H9 (cell line): ENCODE measurements around the gene ZCCHC13. TPM values are rescaled to one million over a fixed set of nuclear protein-coding genes. Genes with fewer than 3 reads are reported as not detected.
A peak's percentile ranks its signal among the peaks of the same experiment; 100 is the strongest.
"Not testable (repeated sequence)": the region's sequence is repeated elsewhere in the genome, so short reads cannot be mapped to it uniquely, and the experiment has no call there.

Source experiments
- DNase-seq: peaks from one replicate; pipeline ENCODE4 v3.0.0-alpha.2; 2017
- H2AFZ ChIP-seq: one replicate; pipeline ENCODE4 v1.6.1; 2013; ENCODE audit warnings: mild to moderate bottlenecking, low read length, control low read depth, moderate library complexity
- H2AK5ac ChIP-seq: 2 replicates; pipeline ENCODE4 v1.6.1; 2013; ENCODE audit warnings: low read length, control low read depth, mixed read lengths; ENCODE audit not compliant: insufficient read length
- H2BK120ac ChIP-seq: one replicate; pipeline ENCODE4 v1.6.1; 2013; ENCODE audit warnings: low read depth, mild to moderate bottlenecking, low read length, control low read depth, inconsistent platforms; ENCODE audit not compliant: poor library complexity, severe bottlenecking
- H2BK12ac ChIP-seq: 2 replicates; pipeline ENCODE4 v1.6.1; 2013; ENCODE audit warnings: low read length, control low read depth, mixed read lengths, low read depth; ENCODE audit not compliant: insufficient read length
- H2BK15ac ChIP-seq: 2 replicates; pipeline ENCODE4 v1.6.1; 2013; ENCODE audit warnings: low read depth, low read length, control low read depth
- H2BK20ac ChIP-seq: one replicate; pipeline ENCODE4 v1.6.1; 2013; ENCODE audit warnings: low read depth, mild to moderate bottlenecking, low read length, control low read depth, inconsistent platforms; ENCODE audit not compliant: poor library complexity, severe bottlenecking
- H2BK5ac ChIP-seq: 2 replicates; pipeline ENCODE4 v1.6.1; 2013; ENCODE audit warnings: low read length, control low read depth, mixed read lengths; ENCODE audit not compliant: insufficient read length
- H3K14ac ChIP-seq: 2 replicates; pipeline ENCODE4 v1.6.1; 2013; ENCODE audit warnings: low read length, control low read depth; ENCODE audit not compliant: insufficient read depth
- H3K18ac ChIP-seq: 2 replicates; pipeline ENCODE4 v1.6.1; 2013; ENCODE audit warnings: low read depth, mild to moderate bottlenecking, mixed read lengths, low read length, control low read depth; ENCODE audit not compliant: insufficient read length
- H3K23ac ChIP-seq: 2 replicates; pipeline ENCODE4 v1.6.1; 2013; ENCODE audit warnings: low read length, control low read depth, mixed read lengths, low read depth; ENCODE audit not compliant: insufficient read length
- H3K23me2 ChIP-seq: 2 replicates; pipeline ENCODE4 v1.6.1; 2013; ENCODE audit warnings: low read depth, mild to moderate bottlenecking, mixed read lengths, low read length, control low read depth; ENCODE audit not compliant: insufficient read length, poor library complexity, severe bottlenecking
- H3K27ac ChIP-seq: 2 replicates; pipeline ENCODE4 v1.5.1; 2013; ENCODE audit warnings: low read length, control low read depth, mixed read lengths, low read depth; ENCODE audit not compliant: insufficient read length
- H3K27me3 ChIP-seq: 2 replicates; pipeline ENCODE4 v1.6.1; 2013; ENCODE audit warnings: low read length, control low read depth, inconsistent platforms; ENCODE audit not compliant: insufficient read depth
- H3K4ac ChIP-seq: 2 replicates; pipeline ENCODE4 v1.6.1; 2013; ENCODE audit warnings: low read depth, mild to moderate bottlenecking, control low read depth, inconsistent platforms, low read length, moderate library complexity
- H3K4me1 ChIP-seq: 2 replicates; pipeline ENCODE4 v1.6.1; 2013; ENCODE audit warnings: low read length, control low read depth, inconsistent platforms; ENCODE audit not compliant: insufficient read depth
- H3K4me2 ChIP-seq: 2 replicates; pipeline ENCODE4 v1.6.1; 2013; ENCODE audit warnings: low read length, control low read depth, mixed read lengths; ENCODE audit not compliant: insufficient read length, insufficient read depth
- H3K56ac ChIP-seq: 2 replicates; pipeline ENCODE4 v1.6.1; 2013; ENCODE audit warnings: low read depth, mild to moderate bottlenecking, mixed read lengths, low read length, control low read depth; ENCODE audit not compliant: insufficient read length
- H3K79me1 ChIP-seq: 2 replicates; pipeline ENCODE4 v1.6.1; 2013; ENCODE audit warnings: low read depth, mild to moderate bottlenecking, moderate library complexity, low read length, control low read depth, inconsistent platforms; ENCODE audit not compliant: insufficient read depth, poor library complexity, severe bottlenecking
- H3K79me2 ChIP-seq: 2 replicates; pipeline ENCODE4 v1.6.1; 2013; ENCODE audit warnings: low read length, control low read depth, inconsistent platforms; ENCODE audit not compliant: insufficient read depth
- H3K9ac ChIP-seq: 2 replicates; pipeline ENCODE4 v1.6.1; 2013; ENCODE audit warnings: low read length, control low read depth, mixed read lengths; ENCODE audit not compliant: insufficient read length; ENCODE audit errors: extremely low read depth
- H3K9me3 ChIP-seq: one replicate; pipeline ENCODE4 v1.6.1; 2013; ENCODE audit warnings: low read depth, low read length, inconsistent platforms; ENCODE audit not compliant: control insufficient read depth
- H3T11ph ChIP-seq: one replicate; pipeline ENCODE4 v1.6.1; 2013; ENCODE audit warnings: mild to moderate bottlenecking, low read length, control low read depth, inconsistent platforms
- H4K20me1 ChIP-seq: one replicate; pipeline ENCODE4 v1.6.1; 2013; ENCODE audit not compliant: control insufficient read depth, insufficient read length, insufficient read depth
- H4K5ac ChIP-seq: 2 replicates; pipeline ENCODE4 v1.6.1; 2013; ENCODE audit warnings: low read depth, mild to moderate bottlenecking, mixed read lengths, low read length, control low read depth; ENCODE audit not compliant: insufficient read length
- H4K8ac ChIP-seq: replicated peaks from 2 replicates; pipeline ENCODE4 v1.6.1; 2013; ENCODE audit warnings: low read length, control low read depth, mixed read lengths, low read depth; ENCODE audit not compliant: insufficient read length
- H4K91ac ChIP-seq: 2 replicates; pipeline ENCODE4 v1.6.1; 2013; ENCODE audit warnings: low read depth, mild to moderate bottlenecking, moderate library complexity, mixed read lengths, low read length, control low read depth; ENCODE audit not compliant: insufficient read length
- H3K27ac Mint-ChIP-seq, 3 experiments: 2 replicates in 2 of 3; 3 replicates in 1 of 3; pipeline ENCODE4 v1.8.0; 2020 to 2021; ENCODE audit warnings: mixed read lengths in 3 of 3, mild to moderate bottlenecking in 1 of 3, moderate library complexity in 1 of 3
- H3K27me3 Mint-ChIP-seq: 2 replicates; pipeline ENCODE4 v1.8.0; 2021; ENCODE audit warnings: low read depth, mild to moderate bottlenecking, moderate library complexity, mixed read lengths
- H3K36me3 Mint-ChIP-seq, 3 experiments: 2 replicates in 2 of 3; 3 replicates in 1 of 3; pipeline ENCODE4 v1.8.0; 2020 to 2021; ENCODE audit warnings: low read depth in 3 of 3, mixed read lengths in 3 of 3; ENCODE audit not compliant: insufficient read depth in 1 of 3
- H3K4me1 Mint-ChIP-seq, 2 experiments: 2 replicates each; pipeline ENCODE4 v1.8.0; 2020; ENCODE audit warnings: mixed read lengths in 2 of 2
- H3K4me3 Mint-ChIP-seq, 2 experiments: 2 replicates in 1 of 2; 3 replicates in 1 of 2; pipeline ENCODE4 v1.8.0; 2020 to 2021; ENCODE audit warnings: mild to moderate bottlenecking in 2 of 2, mixed read lengths in 2 of 2, moderate library complexity in 1 of 2
- H3K9me3 Mint-ChIP-seq, 2 experiments: 2 replicates in 1 of 2; 3 replicates in 1 of 2; pipeline ENCODE4 v1.8.0; 2020; ENCODE audit warnings: mild to moderate bottlenecking in 2 of 2, mixed read lengths in 2 of 2, moderate library complexity in 1 of 2
- CTCF ChIP-seq: fragments of 200-600 bp; sonication (generic); conservative IDR thresholded peaks from 3 replicates; pipeline ENCODE4 v1.8.0; 2021; ENCODE audit warnings: antibody characterized with exemption, mild to moderate bottlenecking
- WGBS: extraction: QIAGEN DNeasy Blood & Tissue Kit; methylation state at CpG from one replicate; pipeline ENCODE4 v1.1.7; 2013; ENCODE audit warnings: missing lambda C conversion rate, low lambda C conversion rate, mixed read lengths; ENCODE audit not compliant: insufficient read length; ENCODE audit errors: extremely low coverage; 5-methylcytosine and 5-hydroxymethylcytosine counted together
- total RNA-seq: library from RNA; stranded (reverse); gene quantifications from 2 replicates; pipeline ENCODE4 v1.2.1, GENCODE V29; 2021

The ZCCHC13 gene
- total RNA-seq, 1 experiment from 2014 or later: not detected

- H3K14ac ChIP-seq: no peak overlapping the region
- Mint-ChIP-seq H3K36me3 (peaks cover 14 to 33% (median 32%) of the 10 kb centered on the region in 3 experiments), H3K27ac (no peak overlapping the region), H3K4me1 (peaks cover 20 to 26% of the 10 kb centered on the region in 2 experiments), H3K27me3 (no peaks in the 10 kb centered on the region), H3K4me3 (no peak overlapping the region), H3K9me3 (peaks cover 29 to 52% of the 10 kb centered on the region in 2 experiments)
- no peaks in the 10 kb centered on the region for H3K79me1 ChIP-seq
- no peak for DNase-seq
- no peak overlapping the region for H3K4ac ChIP-seq
- no peak overlapping the region for H3K23ac ChIP-seq
- no peak overlapping the region for H4K91ac ChIP-seq
- H3K4me2 ChIP-seq: no peak overlapping the region
- H2BK20ac ChIP-seq: no peak overlapping the region
- H2BK5ac ChIP-seq: no peak overlapping the region
- no peak for TF ChIP-seq CTCF
- no peak overlapping the region for H2BK12ac ChIP-seq
- H3K18ac ChIP-seq: no peak overlapping the region
- H3K9me3 ChIP-seq: no peaks in the 10 kb centered on the region
- no peaks in the 10 kb centered on the region for H4K20me1 ChIP-seq
- no peak overlapping the region for H3K27ac ChIP-seq
- H2AFZ ChIP-seq: no peak overlapping the region
- no peaks in the 10 kb centered on the region for H3K4me1 ChIP-seq
- H4K8ac ChIP-seq: no peak overlapping the region
- H3K56ac ChIP-seq: no peak overlapping the region
- no peaks in the 10 kb centered on the region for H3K23me2 ChIP-seq
- H4K5ac ChIP-seq: no peak overlapping the region
- H3K79me2 ChIP-seq: no peaks in the 10 kb centered on the region
- no peak overlapping the region for H2BK120ac ChIP-seq
- no peak overlapping the region for H3T11ph ChIP-seq
- H2BK15ac ChIP-seq: no peak overlapping the region
- no peak overlapping the region for H3K9ac ChIP-seq
- H2AK5ac ChIP-seq: no peak overlapping the region
- no peaks in the 10 kb centered on the region for H3K27me3 ChIP-seq
Measured at GRCh38 chrX:74340051-74340450, 36.1 kb downstream of the ZCCHC13 start.

- not testable (repeated sequence) for H2BK15ac ChIP-seq, H3K4me2 ChIP-seq, H3K9me3 ChIP-seq, H3K9ac ChIP-seq, H3K79me1 ChIP-seq, H4K20me1 ChIP-seq, H3K56ac ChIP-seq, H3K18ac ChIP-seq, H4K91ac ChIP-seq, H4K5ac ChIP-seq, H2BK120ac ChIP-seq, H3K27me3 Mint-ChIP-seq, H3K4ac ChIP-seq, H2AFZ ChIP-seq, H3K27me3 ChIP-seq, H2BK5ac ChIP-seq, H3K4me3 Mint-ChIP-seq, H3K27ac ChIP-seq, H3K4me1 ChIP-seq, H2BK20ac ChIP-seq, H2AK5ac ChIP-seq, H3K14ac ChIP-seq, H4K8ac ChIP-seq, H2BK12ac ChIP-seq, H3K23ac ChIP-seq, H3T11ph ChIP-seq, H3K23me2 ChIP-seq, DNase-seq, H3K79me2 ChIP-seq
- Mint-ChIP-seq H3K9me3 (peaks cover 25 to 37% of the 10 kb centered on the region in 2 experiments), H3K36me3 (peaks cover 14 to 28% (median 21%) of the 10 kb centered on the region in 3 experiments), H3K27ac (peak overlapping the region in 2 of 3 experiments; percentile 10 to 16; a peak in 2 of 7 replicates), H3K4me1 (peaks cover 20 to 30% of the 10 kb centered on the region in 2 experiments)
- no CpG with 5 or more reads among the region's 5 CpGs for whole genome bisulfite sequencing
Measured at GRCh38 chrX:74342211-74342610, 38.2 kb downstream of the ZCCHC13 start.
